OCI-LY1 (cell line): ENCODE results near the gene CTU1.

Experiments
- H2AFZ ChIP-seq: fragments of 200-600 bp; sonication (generic), shearing (Covaris generic); 2 replicates; pipeline ENCODE4 v1.6.0; 2014; ENCODE audit warnings: antibody characterized with exemption, mild to moderate bottlenecking, low read length
- H3F3A ChIP-seq: fragments of 200-600 bp; sonication (generic), shearing (Covaris generic); 2 replicates; pipeline ENCODE4 v1.6.0; 2014; ENCODE audit warnings: mild to moderate bottlenecking, antibody characterized with exemption, low read length, moderate library complexity; ENCODE audit not compliant: insufficient read depth
- H3K27ac ChIP-seq: fragments of 200-600 bp; sonication (generic); 2 replicates; pipeline ENCODE4 v1.5.1; 2014; ENCODE audit warnings: low read length, mixed run types, mild to moderate bottlenecking, low read depth; ENCODE audit not compliant: poor library complexity, severe bottlenecking
- H3K27me3 ChIP-seq: fragments of 200-600 bp; sonication (generic); 2 replicates; pipeline ENCODE4 v1.6.0; 2014; ENCODE audit warnings: antibody characterized with exemption, mild to moderate bottlenecking, low read length, moderate library complexity; ENCODE audit not compliant: insufficient read depth
- H3K36me3 ChIP-seq: fragments of 200-600 bp; sonication (generic); 2 replicates; pipeline ENCODE4 v1.6.1; 2014; ENCODE audit warnings: mild to moderate bottlenecking, antibody characterized with exemption, low read length, moderate library complexity, mixed read lengths; ENCODE audit not compliant: insufficient read depth
- H3K4me1 ChIP-seq: fragments of 200-600 bp; sonication (generic); 2 replicates; pipeline ENCODE4 v1.5.1; 2014; ENCODE audit warnings: mild to moderate bottlenecking, low read length, moderate library complexity; ENCODE audit not compliant: insufficient read depth, severe bottlenecking
- H3K4me2 ChIP-seq: fragments of 200-600 bp; sonication (generic), shearing (Covaris generic); 2 replicates; pipeline ENCODE4 v1.6.1; 2014; ENCODE audit warnings: low read length
- H3K4me3 ChIP-seq: fragments of 200-600 bp; sonication (generic); 2 replicates; pipeline ENCODE4 v1.5.1; 2014; ENCODE audit warnings: low read length, low read depth, mild to moderate bottlenecking, mixed read lengths; ENCODE audit not compliant: poor library complexity, severe bottlenecking
- H3K79me2 ChIP-seq: fragments of 200-600 bp; shearing (Covaris generic); 2 replicates; pipeline ENCODE4 v1.6.1; 2016; ENCODE audit warnings: mixed run types, low read length, mixed read lengths; ENCODE audit not compliant: insufficient read depth
- H3K9ac ChIP-seq: fragments of 200-600 bp; sonication (generic), shearing (Covaris generic); 2 replicates; pipeline ENCODE4 v1.6.1; 2014; ENCODE audit warnings: mild to moderate bottlenecking, low read length, mixed read lengths
- H3K9me2 ChIP-seq: fragments of 200-600 bp; sonication (generic), shearing (Covaris generic); 2 replicates; pipeline ENCODE4 v1.6.1; 2014; ENCODE audit warnings: low read depth, mild to moderate bottlenecking, low read length, mixed read lengths
- H3K9me3 ChIP-seq: fragments of 200-600 bp; shearing (Covaris generic); 2 replicates; pipeline ENCODE4 v1.6.1; 2014; ENCODE audit warnings: low read length, mixed read lengths
- H4K20me1 ChIP-seq: fragments of 200-600 bp; sonication (generic), shearing (Covaris generic); 2 replicates; pipeline ENCODE4 v1.6.0; 2016; ENCODE audit warnings: mild to moderate bottlenecking, low read length; ENCODE audit not compliant: insufficient read depth
- CTCF ChIP-seq: fragments of 200-600 bp; sonication (generic), shearing (Covaris generic); IDR thresholded peaks from 2 replicates; pipeline ENCODE4 v1.5.1; 2017; ENCODE audit warnings: mild to moderate bottlenecking, antibody characterized with exemption, low read length, moderate library complexity, mixed read lengths
- EZH2 ChIP-seq: fragments of 200-600 bp; sonication (generic), shearing (Covaris generic); IDR thresholded peaks from 2 replicates; pipeline ENCODE4 v1.8.0; 2017; ENCODE audit warnings: borderline replicate concordance, mixed run types, mild to moderate bottlenecking, antibody characterized with exemption, low read length, moderate library complexity, mixed read lengths

CTU1 gene

GRCh38 chr19:51081476-51081875, 26.7 kb downstream of the CTU1 start:
- no peak for TF ChIP-seq CTCF
- no peak for TF ChIP-seq EZH2
- no peaks in the 10 kb centered on the region for H3K9me3 ChIP-seq
- H3K36me3 ChIP-seq: no peaks in the 10 kb centered on the region
- H3K9me2 ChIP-seq: no peaks in the 10 kb centered on the region
- H3K4me1 ChIP-seq: no peaks in the 10 kb centered on the region
- H4K20me1 ChIP-seq: no peaks in the 10 kb centered on the region
- no peaks in the 10 kb centered on the region for H3F3A ChIP-seq
- H3K27ac ChIP-seq: no peak overlapping the region
- no peak overlapping the region for H3K9ac ChIP-seq
- H2AFZ ChIP-seq: no peak overlapping the region
- no peaks in the 10 kb centered on the region for H3K79me2 ChIP-seq
- no peaks in the 10 kb centered on the region for H3K27me3 ChIP-seq
- H3K4me2 ChIP-seq: no peak overlapping the region
- no peak overlapping the region for H3K4me3 ChIP-seq

DNA sequence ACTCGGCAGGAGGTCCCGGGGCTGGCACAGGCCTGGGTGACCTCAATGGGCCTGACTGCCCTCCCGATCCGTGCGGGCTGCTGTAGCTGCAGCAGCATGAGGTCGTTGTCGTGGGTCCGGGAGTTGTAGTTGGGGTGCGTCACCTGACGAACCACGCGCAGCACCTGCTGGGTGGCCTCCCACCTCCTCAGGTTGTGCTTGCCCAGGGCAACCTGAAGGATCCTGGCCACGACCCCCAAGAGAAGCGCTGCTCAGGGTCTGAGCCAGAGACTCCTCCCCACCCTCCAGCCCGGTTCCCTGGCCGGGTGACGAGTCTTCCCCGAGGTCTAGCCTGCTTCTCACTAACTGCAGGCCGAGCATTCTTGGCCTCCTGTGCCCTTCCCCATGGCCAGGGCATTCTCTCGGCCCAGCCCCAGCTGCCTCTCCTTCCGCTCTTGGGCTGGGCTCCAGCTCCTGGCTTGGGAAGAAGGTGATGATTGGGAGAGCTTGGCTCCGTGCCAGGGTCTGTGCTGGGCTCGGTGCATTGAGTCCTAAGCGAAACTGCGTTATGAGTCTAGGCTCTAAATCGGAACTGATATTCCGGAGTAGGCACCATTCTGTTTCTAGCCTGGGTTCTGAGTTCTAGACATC, 28.6 kb downstream of the CTU1 start:
- H3F3A ChIP-seq: no peaks in the 10 kb centered on the region
- H3K4me3 ChIP-seq: no peak overlapping the region
- H3K79me2 ChIP-seq: no peaks in the 10 kb centered on the region
- no peaks in the 10 kb centered on the region for H3K9me2 ChIP-seq
- no peaks in the 10 kb centered on the region for H3K9me3 ChIP-seq
- TF ChIP-seq EZH2: no peak
- no peak for TF ChIP-seq CTCF
- no peak overlapping the region for H3K9ac ChIP-seq
- H3K4me1 ChIP-seq: no peaks in the 10 kb centered on the region
- H3K4me2 ChIP-seq: no peak overlapping the region
- no peaks in the 10 kb centered on the region for H3K36me3 ChIP-seq
- no peak overlapping the region for H2AFZ ChIP-seq
- 0 out of 2 replicates have a peak, but pooled peaks cover 3% of the 10 kb centered on the region for H3K27me3 ChIP-seq
- H3K27ac ChIP-seq: no peak overlapping the region
- no peaks in the 10 kb centered on the region for H4K20me1 ChIP-seq

GRCh38 chr19:51078731-51079130, 29.5 kb downstream of the CTU1 start:
- H3K27me3 ChIP-seq: 0 out of 2 replicates have a peak, but pooled peaks cover 3% of the 10 kb centered on the region
- H2AFZ ChIP-seq: no peak overlapping the region
- H3K9me3 ChIP-seq: 0 out of 2 replicates have a peak, but pooled peaks cover 4% of the 10 kb centered on the region
- H3K9ac ChIP-seq: no peak overlapping the region
- H3F3A ChIP-seq: no peaks in the 10 kb centered on the region
- H3K9me2 ChIP-seq: no peaks in the 10 kb centered on the region
- no peak overlapping the region for H3K4me3 ChIP-seq
- no peak overlapping the region for H3K27ac ChIP-seq
- H3K36me3 ChIP-seq: no peaks in the 10 kb centered on the region
- no peaks in the 10 kb centered on the region for H3K4me1 ChIP-seq
- H4K20me1 ChIP-seq: no peaks in the 10 kb centered on the region
- TF ChIP-seq CTCF: no peak
- TF ChIP-seq EZH2: no peak
- H3K79me2 ChIP-seq: no peaks in the 10 kb centered on the region
- no peak overlapping the region for H3K4me2 ChIP-seq
